Glutamatergic neuron (in vitro differentiated cells): ENCODE measurements around the gene WSB2. TPM values are rescaled to one million over a fixed set of nuclear protein-coding genes. Genes with fewer than 3 reads are reported as not detected.

Source experiments
- DNase-seq: peaks from one replicate; pipeline ENCODE4 v3.0.0; 2022
- H3K27ac Mint-ChIP-seq: one replicate; pipeline ENCODE4 v1.8.0; 2020; ENCODE audit warnings: mild to moderate bottlenecking, mixed read lengths, inconsistent platforms; ENCODE audit not compliant: unreplicated experiment
- H3K27me3 Mint-ChIP-seq: one replicate; pipeline ENCODE4 v1.8.0; 2020; ENCODE audit warnings: mild to moderate bottlenecking, moderate library complexity, mixed read lengths, inconsistent platforms; ENCODE audit not compliant: unreplicated experiment
- H3K36me3 Mint-ChIP-seq: one replicate; pipeline ENCODE4 v1.8.0; 2020; ENCODE audit warnings: mild to moderate bottlenecking, mixed read lengths, inconsistent platforms; ENCODE audit not compliant: unreplicated experiment
- H3K4me1 Mint-ChIP-seq: one replicate; pipeline ENCODE4 v1.8.0; 2020; ENCODE audit warnings: mild to moderate bottlenecking, low read depth, mixed read lengths, inconsistent platforms; ENCODE audit not compliant: unreplicated experiment
- H3K4me3 Mint-ChIP-seq: one replicate; pipeline ENCODE4 v1.8.0; 2020; ENCODE audit warnings: mild to moderate bottlenecking, mixed read lengths, inconsistent platforms; ENCODE audit not compliant: unreplicated experiment
- H3K9me3 Mint-ChIP-seq: one replicate; pipeline ENCODE4 v1.8.0; 2020; ENCODE audit warnings: mild to moderate bottlenecking, moderate library complexity, mixed read lengths, inconsistent platforms; ENCODE audit not compliant: unreplicated experiment
- total RNA-seq: library from RNA; stranded (reverse); fragmentation: NEBNext Ultra II Directional; extraction: Animal tissue kit (Norgen Biotek cat#: 25700); gene quantifications from one replicate; pipeline ENCODE4 v1.2.1, GENCODE V29; 2021; ENCODE audit not compliant: unreplicated experiment
- TF ChIP-seq, protein P1 (sequence below): fragments of 200-600 bp; sonication (generic); IDR thresholded peaks from one replicate; pipeline ENCODE4 v1.5.0; 2021; ENCODE audit not compliant: partially characterized antibody, unreplicated experiment

The WSB2 gene
- total RNA-seq, 1 donor from 2014 or later: 76.4 TPM

DNA sequence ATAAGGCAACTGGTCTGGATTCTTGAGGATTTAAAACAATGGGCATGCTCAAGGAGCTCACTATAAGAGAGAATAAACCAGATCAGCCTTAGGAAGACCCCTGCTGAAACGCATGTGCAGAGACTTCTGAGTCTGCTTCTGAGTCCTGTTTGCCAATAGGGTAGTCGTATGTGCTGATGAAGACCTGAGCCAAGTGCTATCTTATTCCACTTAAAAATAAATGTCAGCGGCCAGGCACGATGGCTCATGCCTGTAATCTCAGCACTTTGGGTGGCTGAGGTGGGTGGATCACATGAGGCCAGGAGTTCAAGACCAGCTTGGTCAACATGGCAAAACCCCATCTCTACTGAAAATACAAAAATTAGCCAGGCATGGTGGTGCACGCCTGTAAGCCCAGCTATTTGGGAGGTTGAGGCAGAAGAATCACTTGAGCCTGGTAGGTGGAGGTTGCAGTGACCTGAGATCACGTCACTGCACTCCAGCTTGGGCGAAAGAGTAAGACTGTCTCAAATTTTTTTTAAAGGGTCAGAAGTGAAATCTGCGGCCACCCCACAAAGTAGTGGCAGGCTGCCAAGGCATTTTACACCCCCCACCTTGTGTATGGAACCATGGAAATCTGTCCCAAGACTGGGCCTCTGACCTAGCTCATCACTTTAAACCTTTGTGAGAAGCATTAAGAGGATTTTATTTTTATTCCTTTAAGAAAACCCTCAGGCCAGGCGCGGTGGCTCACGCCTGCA is 24.1 kb downstream of the WSB2 start:
- TF ChIP-seq, protein P1, sequence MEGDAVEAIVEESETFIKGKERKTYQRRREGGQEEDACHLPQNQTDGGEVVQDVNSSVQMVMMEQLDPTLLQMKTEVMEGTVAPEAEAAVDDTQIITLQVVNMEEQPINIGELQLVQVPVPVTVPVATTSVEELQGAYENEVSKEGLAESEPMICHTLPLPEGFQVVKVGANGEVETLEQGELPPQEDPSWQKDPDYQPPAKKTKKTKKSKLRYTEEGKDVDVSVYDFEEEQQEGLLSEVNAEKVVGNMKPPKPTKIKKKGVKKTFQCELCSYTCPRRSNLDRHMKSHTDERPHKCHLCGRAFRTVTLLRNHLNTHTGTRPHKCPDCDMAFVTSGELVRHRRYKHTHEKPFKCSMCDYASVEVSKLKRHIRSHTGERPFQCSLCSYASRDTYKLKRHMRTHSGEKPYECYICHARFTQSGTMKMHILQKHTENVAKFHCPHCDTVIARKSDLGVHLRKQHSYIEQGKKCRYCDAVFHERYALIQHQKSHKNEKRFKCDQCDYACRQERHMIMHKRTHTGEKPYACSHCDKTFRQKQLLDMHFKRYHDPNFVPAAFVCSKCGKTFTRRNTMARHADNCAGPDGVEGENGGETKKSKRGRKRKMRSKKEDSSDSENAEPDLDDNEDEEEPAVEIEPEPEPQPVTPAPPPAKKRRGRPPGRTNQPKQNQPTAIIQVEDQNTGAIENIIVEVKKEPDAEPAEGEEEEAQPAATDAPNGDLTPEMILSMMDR: no peak
- Mint-ChIP-seq H3K9me3 (no peaks in the 10 kb centered on the region), H3K4me1 (no peaks in the 10 kb centered on the region), H3K27ac (no peak overlapping the region), H3K4me3 (no peak overlapping the region), H3K27me3 (no peaks in the 10 kb centered on the region), H3K36me3 (no peaks in the 10 kb centered on the region)
- no peak for DNase-seq

DNA sequence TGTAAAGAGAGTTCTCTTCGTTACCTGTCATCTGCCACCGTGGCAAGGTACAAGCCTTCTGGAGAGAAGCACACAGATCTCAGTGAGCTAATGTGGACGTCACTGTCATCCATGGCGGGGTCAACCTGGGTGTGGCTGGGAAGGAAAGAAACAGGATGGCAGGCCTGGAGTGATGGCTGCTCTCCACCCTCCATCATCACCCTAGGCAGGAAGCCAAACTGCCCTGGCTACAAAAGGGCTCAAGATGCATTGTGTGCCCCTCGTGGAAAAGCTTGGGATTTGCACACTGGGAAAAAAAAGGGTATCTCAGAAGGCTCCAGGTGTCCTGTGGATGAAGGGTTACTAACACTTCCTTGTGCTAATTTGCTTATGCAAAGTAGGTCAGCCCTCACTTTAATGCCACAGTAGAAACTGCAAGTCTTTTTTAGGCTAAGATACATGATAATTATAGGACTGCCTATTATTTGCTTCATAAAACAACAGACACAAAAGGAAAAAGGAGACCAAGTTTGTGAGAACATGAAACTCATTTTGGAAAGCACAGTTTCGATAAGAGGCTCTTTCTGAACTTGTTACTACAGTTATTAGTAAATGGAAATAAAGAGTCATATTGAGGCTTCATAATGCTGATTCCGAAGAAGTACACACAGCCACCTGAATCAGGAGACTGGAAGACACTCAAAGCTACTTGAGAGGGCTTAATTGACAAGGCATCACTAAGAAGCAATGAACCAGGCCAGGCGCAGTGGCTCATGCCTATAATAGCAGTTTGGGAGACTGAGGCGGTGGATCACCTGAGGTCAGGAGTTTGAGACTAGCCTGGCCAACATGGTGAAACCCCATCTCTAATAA is 25.6 kb downstream of the WSB2 start:
- Mint-ChIP-seq H3K4me1 (no peaks in the 10 kb centered on the region), H3K9me3 (no peaks in the 10 kb centered on the region), H3K36me3 (no peaks in the 10 kb centered on the region), H3K27ac (no peak overlapping the region), H3K4me3 (no peak overlapping the region), H3K27me3 (no peaks in the 10 kb centered on the region)
- no peak for DNase-seq
- TF ChIP-seq, protein P1: peak; percentile 7

DNA sequence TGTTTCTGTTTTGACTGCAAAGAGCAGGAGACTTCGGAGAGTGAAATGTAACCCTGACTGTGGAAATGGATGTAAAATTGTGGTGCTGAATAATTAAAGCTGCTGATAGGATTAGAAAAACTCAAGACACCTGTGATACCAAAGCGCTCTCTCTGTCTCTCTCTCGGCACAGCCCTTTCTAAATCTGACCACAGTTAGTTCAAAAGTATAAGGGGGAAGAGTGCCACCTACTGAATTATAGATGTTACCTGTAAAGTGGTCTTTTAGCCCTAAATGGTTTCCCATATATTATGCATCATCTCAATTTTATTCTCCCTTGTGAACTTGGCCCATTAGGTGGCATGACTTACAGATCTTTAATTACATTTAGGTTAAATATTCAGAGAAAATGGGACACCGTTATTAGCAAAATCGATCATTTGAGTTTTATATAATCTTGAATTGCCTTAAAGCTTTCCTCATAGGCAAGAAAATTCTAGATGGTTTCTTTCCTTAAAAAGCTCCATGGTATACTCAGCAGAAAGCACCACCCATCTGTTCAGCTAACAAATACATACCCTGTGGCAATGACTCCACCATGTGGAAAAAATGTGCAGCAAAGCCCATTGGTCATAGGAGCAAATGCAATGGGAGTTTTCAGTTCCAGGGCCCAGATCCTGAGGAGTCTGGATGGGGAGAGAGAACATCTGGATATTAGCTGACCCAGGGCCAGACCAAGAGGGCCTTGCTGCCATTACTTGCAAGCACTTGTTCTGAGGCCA is 26.4 kb downstream of the WSB2 start:
- Mint-ChIP-seq H3K9me3 (no peaks in the 10 kb centered on the region), H3K4me1 (no peaks in the 10 kb centered on the region), H3K27ac (no peak overlapping the region), H3K27me3 (no peaks in the 10 kb centered on the region), H3K36me3 (no peaks in the 10 kb centered on the region), H3K4me3 (no peak overlapping the region)
- DNase-seq: no peak
- TF ChIP-seq, protein P1: peak; percentile 26

DNA sequence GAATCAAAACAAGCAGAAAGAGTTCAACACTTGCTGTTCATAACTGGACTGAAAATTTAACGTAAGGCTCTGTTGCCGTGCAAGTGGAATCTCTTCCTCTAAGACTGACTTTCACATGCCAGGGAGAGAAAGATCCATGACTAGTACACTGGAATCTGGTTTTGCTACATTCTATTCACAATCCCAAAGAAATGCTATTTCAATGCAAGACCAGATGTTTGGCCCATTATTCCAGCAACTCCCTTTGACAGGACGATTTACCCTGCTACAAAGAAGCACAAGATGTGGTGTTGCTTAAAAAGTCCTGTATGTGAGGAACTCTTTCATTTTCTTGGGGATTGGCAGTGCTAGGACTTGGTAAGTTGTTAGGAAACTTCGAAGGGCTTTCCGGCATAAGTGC is 27.1 kb downstream of the WSB2 start:
- Mint-ChIP-seq H3K9me3 (no peaks in the 10 kb centered on the region), H3K36me3 (no peaks in the 10 kb centered on the region), H3K27ac (no peak overlapping the region), H3K4me1 (no peaks in the 10 kb centered on the region), H3K27me3 (no peaks in the 10 kb centered on the region), H3K4me3 (no peak overlapping the region)
- DNase-seq: no peak
- TF ChIP-seq, protein P1: no peak
